OCI-M2 (cell line): Measurements from ENCODE around the gene LRSAM1.

Source experiments
- DNase-seq: peaks from one replicate; lab custom pipeline; 2025; ENCODE audit not compliant: unreplicated experiment; lab: John Stamatoyannopoulos, UW

Gene LRSAM1

GRCh38 chr9:127495884-127496555 lies 44.7 kb downstream of the LRSAM1 start:
- DNase-seq, result no peak

- DNase-seq, result no peak
These were observed 45.7 kb downstream of the LRSAM1 start for GRCh38 chr9:127496974-127497373.

- no peak for DNase-seq
These were observed 46.5 kb downstream of the LRSAM1 start for GRCh38 chr9:127497656-127498290.

GRCh38 chr9:127498298-127498697 lies 47.0 kb downstream of the LRSAM1 start:
- DNase-seq, result no peak

- DNase-seq, result no peak
These were observed 49.1 kb downstream of the LRSAM1 start for GRCh38 chr9:127500399-127500798.

GRCh38 chr9:127500862-127501261 lies 49.6 kb downstream of the LRSAM1 start:
- no peak for DNase-seq

GRCh38 chr9:127501821-127502343 lies 50.6 kb downstream of the LRSAM1 start:
- DNase-seq, result no peak

GRCh38 chr9:127502706-127503378 lies 51.5 kb downstream of the LRSAM1 start:
- no peak for DNase-seq

- DNase-seq, result no peak
These were observed 52.1 kb downstream of the LRSAM1 start for GRCh38 chr9:127503379-127503921.

- DNase-seq, result no peak
These were observed 52.9 kb downstream of the LRSAM1 start for GRCh38 chr9:127503947-127504886.

GRCh38 chr9:127504887-127505251 lies 53.6 kb downstream of the LRSAM1 start:
- DNase-seq, result no peak

GRCh38 chr9:127505396-127506116 lies 54.2 kb downstream of the LRSAM1 start:
- DNase-seq, result no peak

GRCh38 chr9:127506117-127506813 lies 55.0 kb downstream of the LRSAM1 start:
- DNase-seq, result no peak

- no peak for DNase-seq
These were observed 55.8 kb downstream of the LRSAM1 start for GRCh38 chr9:127506814-127507750.

- no peak for DNase-seq
These were observed 56.7 kb downstream of the LRSAM1 start for GRCh38 chr9:127507751-127508648.

- no peak for DNase-seq
These were observed 57.6 kb downstream of the LRSAM1 start for GRCh38 chr9:127508901-127509260.

- no peak for DNase-seq
These were observed 58.1 kb downstream of the LRSAM1 start for GRCh38 chr9:127509261-127509954.
